ENCODE data around the gene RAPGEF5.

The RAPGEF5 gene

GRCh38 chr7:22210355-22210754, 146.6 kb downstream of the RAPGEF5 start:
- no peak for DNase-seq

DNA sequence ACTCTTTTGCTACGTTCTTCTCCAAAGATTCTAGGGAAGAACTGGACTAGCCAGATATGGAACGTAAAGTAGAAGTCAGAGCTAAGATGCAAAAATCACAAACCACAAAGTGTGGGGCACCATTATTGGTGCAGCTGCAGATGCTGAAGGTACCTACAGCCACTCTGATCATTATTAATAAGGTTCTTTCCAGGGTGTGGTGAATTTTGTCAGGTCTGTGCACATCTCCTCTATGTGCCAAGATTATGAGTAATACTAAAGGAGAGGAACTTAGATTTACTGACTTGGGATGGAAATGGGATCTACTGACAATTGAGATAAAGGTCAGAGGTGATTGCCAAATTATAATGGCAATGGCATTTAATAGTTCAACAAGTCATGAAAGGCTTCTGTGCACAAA, 148.2 kb downstream of the RAPGEF5 start:
- no peak for DNase-seq

- no peak for DNase-seq
These were observed 149.2 kb downstream of the RAPGEF5 start for GRCh38 chr7:22207724-22208225.

DNA sequence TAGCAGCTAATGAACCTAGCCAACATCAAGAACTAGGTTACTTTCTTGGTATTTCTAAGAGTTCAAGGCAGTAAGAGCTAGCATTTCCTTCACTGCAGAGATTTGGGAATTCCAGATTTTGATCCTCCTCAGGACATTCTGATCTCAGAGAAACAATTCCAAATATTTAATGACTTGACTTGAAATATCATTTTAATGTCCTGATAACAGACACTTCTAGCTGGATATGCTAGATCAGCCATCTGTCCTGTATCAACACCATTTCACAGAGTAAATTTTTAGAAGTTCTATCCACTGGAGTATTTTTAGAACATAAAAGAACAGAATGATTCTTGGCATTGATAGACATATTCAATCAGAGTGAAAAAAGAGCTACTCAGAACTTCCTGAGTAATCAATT, 151.3 kb downstream of the RAPGEF5 start:
- no peak for DNase-seq

- DNase-seq: no peak
These were observed 152.6 kb downstream of the RAPGEF5 start for GRCh38 chr7:22204312-22204711.

GRCh38 chr7:22202141-22202540, 154.8 kb downstream of the RAPGEF5 start:
- DNase-seq: no peak

DNA sequence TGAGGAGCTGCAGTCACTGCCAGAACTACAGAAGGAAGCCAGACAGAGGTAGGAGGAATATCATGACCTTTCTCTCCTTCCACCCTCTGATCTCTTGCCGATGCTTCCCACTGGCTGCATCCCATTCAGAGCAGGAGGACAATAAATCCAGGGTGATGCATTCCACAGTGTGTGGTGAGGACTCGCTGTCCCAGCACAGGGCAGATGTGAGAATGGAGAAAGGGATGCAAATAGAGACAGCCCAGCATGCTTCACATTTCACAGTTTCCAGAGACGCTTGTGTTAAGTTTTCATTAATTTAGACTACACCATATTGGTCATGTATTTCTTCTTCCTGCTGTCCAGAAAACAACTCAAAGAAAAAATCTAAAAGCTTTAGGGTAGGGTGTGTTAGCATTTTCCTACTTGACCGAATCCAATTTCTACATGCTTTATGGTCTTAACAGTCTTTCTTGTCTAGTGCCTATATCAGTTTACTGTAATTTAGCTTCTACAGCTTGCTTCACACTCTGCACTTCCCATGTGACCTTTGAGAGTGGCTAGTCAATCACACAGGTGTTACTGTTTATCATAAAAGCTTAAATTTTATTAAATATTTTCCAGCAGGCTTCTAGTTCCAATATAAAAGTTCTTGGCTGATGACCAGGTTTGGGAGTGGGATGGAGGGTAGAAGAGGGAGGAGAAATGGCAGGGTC, 155.6 kb downstream of the RAPGEF5 start:
- no peak for DNase-seq

DNA sequence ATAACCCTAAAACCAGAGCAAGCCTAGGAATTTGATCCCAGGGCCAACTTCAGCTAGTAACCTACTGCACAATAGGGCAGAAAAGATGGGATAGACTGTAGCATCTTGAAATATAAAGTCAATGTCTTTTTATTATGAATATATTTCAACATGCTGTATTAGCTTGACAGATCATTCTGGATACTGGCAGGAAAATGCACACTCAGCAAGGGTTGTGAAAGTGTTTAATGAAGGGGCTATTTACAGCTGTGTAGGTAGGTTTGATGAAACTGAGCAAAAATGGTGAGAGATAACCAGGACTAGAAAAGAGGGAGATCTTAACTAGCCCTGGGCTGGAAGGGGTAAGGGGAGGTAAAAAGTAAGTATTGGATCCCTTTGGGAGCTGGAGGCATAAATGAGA, 156.2 kb downstream of the RAPGEF5 start:
- DNase-seq: no peak

GRCh38 chr7:22200238-22200637, 156.7 kb downstream of the RAPGEF5 start:
- DNase-seq: no peak

DNA sequence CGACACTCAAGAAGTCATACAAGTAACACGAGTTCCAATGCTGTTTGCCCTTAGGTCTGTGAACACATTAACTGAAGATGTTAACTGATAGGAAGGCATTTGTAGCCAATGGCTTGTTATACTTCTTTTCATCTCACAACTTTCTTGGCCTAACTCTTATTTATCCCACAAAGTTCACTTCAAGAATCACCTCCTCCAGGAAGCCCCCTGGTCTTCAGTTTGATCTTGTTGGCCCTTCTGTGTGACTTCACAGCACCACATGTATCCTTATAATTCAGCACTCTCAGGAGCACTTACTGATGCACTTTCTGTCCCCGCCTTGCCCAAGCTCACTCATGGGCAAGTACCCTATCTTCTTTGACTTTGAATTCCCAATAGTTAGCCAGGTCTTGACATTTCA, 159.6 kb downstream of the RAPGEF5 start:
- no peak for DNase-seq

DNA sequence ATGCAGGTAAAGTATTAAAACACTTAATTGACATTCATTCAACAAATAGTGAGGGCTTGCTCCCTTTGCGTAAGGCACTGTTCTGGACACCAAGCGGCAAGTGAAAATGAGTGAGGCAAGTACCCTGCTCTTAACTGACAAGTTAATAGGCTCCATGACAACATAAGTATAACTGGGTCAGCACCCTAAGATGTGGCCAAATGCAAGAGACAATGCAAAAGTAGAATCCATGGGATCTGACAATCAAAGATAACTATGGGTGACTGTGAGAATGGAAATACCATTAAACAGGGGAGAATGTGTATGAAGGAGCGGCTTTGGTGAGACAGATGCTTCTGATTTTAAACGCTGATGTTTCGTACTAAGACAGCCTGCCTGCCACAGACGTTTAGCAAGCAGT, 160.5 kb downstream of the RAPGEF5 start:
- DNase-seq: no peak

DNA sequence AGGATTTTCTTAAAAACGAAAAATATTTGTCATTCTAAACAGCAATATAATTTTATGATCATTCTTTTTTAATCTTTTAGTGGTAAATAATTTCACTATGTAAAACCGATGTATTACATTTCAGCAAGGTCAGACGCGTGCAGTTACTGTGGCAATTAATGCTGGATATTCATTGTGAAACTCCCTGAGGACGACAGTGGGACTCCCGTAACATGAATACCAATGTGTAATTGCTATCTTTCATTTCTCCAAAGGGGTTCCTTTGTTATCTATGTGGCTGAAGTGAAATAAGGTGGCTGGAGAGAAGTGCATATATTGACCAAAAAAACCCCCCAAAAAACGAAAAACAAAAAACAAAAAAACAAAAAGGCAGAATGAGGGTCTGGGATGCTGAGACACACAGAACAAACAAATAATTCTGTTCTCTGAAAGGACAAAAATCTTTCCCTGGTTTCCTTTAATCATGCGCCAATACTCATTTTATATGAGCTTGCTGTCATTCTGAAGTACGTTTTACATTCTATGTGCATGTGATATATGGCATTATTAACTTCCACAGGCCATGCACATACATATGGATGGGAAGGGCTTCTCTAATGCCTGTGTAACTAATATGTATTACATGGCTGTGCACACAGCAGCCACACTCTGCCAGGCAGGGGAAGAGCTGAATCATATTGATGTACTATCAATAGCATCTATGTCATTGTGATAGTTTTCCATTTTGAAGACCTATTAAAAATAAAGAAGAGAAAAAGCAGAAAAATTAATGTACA, 161.4 kb downstream of the RAPGEF5 start:
- no peak for DNase-seq

- no peak for DNase-seq
These were observed 162.2 kb downstream of the RAPGEF5 start for GRCh38 chr7:22194658-22195273.

DNA sequence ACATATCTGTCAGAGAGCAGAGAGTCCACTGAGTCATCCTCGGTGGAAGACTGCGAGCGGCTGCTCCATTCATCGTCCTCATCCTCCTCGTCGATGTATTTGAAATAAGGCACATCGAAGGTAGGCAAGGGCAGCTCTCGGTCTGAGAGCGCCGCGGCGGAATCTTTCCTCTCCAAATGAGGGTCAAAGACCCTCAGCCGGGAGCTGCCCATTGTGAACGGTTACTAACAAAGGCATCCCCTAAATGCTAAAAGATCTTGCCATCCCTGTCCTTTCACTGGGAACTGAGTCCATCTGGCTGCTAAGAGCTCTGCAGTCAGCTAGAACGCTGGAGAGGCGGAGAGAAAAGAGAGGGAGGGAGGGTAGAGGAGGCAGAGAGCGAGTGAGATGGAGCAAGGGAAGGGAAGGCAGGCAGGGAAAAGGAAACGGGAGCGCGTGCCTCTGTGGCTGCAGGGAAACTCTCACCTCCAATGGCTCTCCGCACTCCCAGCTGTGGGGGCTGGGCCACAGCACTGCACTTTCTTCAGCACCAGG, 163.4 kb downstream of the RAPGEF5 start:
- no peak for DNase-seq

DNA sequence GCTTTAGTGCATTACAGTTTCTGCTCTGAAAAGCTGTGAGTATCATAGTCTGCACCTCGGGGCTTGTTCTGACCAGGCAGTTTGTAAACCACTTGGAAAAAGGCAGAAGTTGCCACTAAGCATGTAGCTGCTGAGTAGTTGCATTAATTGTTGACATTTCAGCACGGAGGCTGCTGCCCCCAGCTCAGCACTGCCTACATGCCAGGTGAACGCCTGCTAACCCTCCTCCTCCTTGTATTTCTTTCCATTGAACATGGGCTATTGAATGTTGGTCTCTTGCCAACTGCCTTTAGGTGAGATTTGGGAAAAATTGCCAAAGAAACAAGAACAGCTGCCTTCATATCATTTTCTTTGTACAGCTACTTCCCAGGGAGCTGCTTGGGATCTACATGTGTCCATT, 164.2 kb downstream of the RAPGEF5 start:
- no peak for DNase-seq

- DNase-seq: no peak
These were observed 166.2 kb downstream of the RAPGEF5 start for GRCh38 chr7:22190736-22191135.

- no peak for DNase-seq
These were observed 167.2 kb downstream of the RAPGEF5 start for GRCh38 chr7:22189741-22190140.

- DNase-seq: no peak
These were observed 167.7 kb downstream of the RAPGEF5 start for GRCh38 chr7:22189230-22189629.

DNA sequence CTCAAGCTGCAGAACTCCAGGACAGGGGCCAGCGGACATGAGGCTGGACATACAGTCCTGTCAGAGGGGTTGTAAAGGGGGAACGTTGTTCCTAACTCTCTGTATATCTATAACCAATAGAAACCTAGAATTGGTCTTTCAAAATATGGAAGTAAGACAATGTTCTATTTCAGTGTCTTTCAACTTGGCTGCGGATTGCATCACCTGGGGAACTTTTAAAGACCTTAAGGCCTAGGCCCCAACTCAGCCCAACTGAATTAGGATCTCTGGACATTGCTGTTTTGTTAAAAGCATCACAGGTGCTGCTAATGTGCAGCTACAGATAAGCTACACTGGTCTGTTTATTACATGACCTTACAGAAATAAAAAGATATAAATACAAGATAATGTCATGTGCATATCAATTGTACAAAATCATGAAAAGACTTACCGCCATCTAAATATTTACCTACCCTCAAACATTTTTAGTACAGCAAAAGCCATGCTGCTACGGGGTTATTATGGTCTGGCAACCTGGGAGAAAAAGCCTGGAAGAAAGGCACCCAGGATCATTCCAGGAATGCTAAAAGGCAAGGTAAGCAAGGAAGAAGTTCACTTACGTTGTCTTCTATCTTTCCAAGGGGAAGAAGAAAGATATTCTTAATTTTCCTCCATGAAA, 169.1 kb downstream of the RAPGEF5 start:
- DNase-seq: no peak

DNA sequence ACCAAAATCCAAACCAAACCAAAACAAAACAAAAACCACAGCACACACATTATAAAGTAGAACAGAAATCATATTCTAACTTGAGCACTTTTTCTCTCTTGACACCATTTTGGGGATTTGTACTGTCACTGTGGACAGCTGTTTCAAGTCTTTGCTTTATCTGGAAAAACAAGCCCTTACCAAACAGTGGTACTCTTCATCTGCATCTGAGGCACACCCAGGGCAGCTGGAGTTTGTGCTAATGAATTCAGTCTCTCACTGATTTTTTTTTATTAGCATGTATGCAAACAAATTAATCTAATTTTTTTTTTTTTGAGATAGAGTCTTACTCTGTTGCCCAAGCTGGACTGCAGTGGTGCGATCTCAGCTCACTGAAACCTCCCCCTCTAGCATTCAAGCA, 171.4 kb downstream of the RAPGEF5 start:
- no peak for DNase-seq

GRCh38 chr7:22184549-22185199, 172.3 kb downstream of the RAPGEF5 start:
- DNase-seq: no peak

GRCh38 chr7:22183522-22184280, 173.3 kb downstream of the RAPGEF5 start:
- DNase-seq: no peak

Data from SIG-M5 (cell line).